PFSK-1 (cell line): ENCODE data around the gene RASL12.

Source experiments
- FOXP2 ChIP-seq: optimal IDR thresholded peaks from 2 replicates; pipeline ENCODE3; 2011; ENCODE audit warnings: borderline replicate concordance, control low read depth, inconsistent platforms; ENCODE audit not compliant: insufficient read depth; ENCODE audit errors: extremely low read length, extremely low read depth
- POLR2AphosphoS5 ChIP-seq: IDR thresholded peaks from 2 replicates; pipeline ENCODE4 v1.6.1; 2012; ENCODE audit warnings: low read depth, mild to moderate bottlenecking, control low read depth, low read length, moderate library complexity
- SIN3A ChIP-seq: IDR thresholded peaks from 2 replicates; pipeline ENCODE4 v1.6.1; 2012; ENCODE audit warnings: mild to moderate bottlenecking, low read length, moderate library complexity, borderline replicate concordance; ENCODE audit not compliant: insufficient read depth
- TAF1 ChIP-seq: IDR thresholded peaks from 2 replicates; pipeline ENCODE4 v1.6.1; 2012; ENCODE audit warnings: low read length, control low read depth, borderline replicate concordance; ENCODE audit not compliant: insufficient read depth
- TF ChIP-seq, protein P1 (sequence below), 2 experiments: IDR thresholded peaks; 2 replicates each; pipeline versions ENCODE4 v1.6.1 to v1.8.0; 2011 to 2012; ENCODE audit warnings: low read depth in 2 of 2, low read length in 2 of 2, control low read depth in 1 of 2, inconsistent platforms in 1 of 2, mild to moderate bottlenecking in 1 of 2, moderate library complexity in 1 of 2; ENCODE audit not compliant: insufficient read depth in 1 of 2

RASL12 gene

DNA sequence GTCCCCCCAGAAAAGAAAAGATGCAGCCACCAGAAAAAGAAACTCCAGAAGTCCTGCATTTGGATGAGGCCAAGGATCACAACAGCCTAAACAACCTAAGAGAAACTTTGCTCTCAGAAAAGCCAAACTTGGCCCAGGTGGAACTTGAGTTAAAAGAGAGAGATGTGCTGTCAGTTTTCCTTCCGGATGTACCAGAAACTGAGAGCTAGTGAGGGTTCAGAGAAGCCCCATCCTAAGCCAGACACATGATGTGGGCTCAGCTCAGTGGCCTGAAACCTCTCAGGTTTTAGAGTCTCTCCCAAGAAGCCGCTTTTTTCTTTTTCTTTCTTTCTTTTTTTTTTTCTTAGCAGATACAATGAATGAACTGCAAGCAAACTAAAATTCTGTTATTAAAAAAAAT, 14.8 kb downstream of the RASL12 start:
- TF ChIP-seq TAF1 (no peak), POLR2AphosphoS5 (no peak), SIN3A (no peak), FOXP2 (no peak)
- TF ChIP-seq, protein P1, sequence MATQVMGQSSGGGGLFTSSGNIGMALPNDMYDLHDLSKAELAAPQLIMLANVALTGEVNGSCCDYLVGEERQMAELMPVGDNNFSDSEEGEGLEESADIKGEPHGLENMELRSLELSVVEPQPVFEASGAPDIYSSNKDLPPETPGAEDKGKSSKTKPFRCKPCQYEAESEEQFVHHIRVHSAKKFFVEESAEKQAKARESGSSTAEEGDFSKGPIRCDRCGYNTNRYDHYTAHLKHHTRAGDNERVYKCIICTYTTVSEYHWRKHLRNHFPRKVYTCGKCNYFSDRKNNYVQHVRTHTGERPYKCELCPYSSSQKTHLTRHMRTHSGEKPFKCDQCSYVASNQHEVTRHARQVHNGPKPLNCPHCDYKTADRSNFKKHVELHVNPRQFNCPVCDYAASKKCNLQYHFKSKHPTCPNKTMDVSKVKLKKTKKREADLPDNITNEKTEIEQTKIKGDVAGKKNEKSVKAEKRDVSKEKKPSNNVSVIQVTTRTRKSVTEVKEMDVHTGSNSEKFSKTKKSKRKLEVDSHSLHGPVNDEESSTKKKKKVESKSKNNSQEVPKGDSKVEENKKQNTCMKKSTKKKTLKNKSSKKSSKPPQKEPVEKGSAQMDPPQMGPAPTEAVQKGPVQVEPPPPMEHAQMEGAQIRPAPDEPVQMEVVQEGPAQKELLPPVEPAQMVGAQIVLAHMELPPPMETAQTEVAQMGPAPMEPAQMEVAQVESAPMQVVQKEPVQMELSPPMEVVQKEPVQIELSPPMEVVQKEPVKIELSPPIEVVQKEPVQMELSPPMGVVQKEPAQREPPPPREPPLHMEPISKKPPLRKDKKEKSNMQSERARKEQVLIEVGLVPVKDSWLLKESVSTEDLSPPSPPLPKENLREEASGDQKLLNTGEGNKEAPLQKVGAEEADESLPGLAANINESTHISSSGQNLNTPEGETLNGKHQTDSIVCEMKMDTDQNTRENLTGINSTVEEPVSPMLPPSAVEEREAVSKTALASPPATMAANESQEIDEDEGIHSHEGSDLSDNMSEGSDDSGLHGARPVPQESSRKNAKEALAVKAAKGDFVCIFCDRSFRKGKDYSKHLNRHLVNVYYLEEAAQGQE (IDR thresholded peaks at IDR 0.05; ENCODE audit: insufficient read depth in 1 of 2, low read depth in 2 of 2, low read length in 2 of 2), result no peak

DNA sequence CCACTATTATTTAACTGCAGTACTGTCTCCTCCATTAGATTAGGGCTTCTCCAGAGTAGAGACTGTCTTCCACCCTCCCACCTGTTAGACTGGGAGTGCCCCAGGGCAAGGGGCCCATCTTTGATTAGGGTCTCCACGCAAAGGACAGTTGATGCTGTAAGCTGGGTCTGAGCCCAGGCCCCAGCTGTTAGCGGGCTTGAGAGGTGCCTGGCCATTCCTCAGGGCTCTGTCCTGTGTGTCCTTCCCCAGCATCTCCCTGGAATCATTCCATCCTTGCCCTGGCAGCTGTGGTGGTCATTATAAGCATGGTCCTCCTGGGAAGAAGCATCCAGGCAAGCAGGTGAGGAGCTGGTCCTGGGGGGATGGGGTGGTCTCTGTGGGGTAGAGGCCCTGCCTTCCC, 16.5 kb downstream of the RASL12 start:
- no peak for TF ChIP-seq FOXP2
- no peak for TF ChIP-seq POLR2AphosphoS5
- TF ChIP-seq SIN3A, result no peak
- TF ChIP-seq, protein P1 (IDR thresholded peaks at IDR 0.05; ENCODE audit: insufficient read depth in 1 of 2, low read depth in 2 of 2, low read length in 2 of 2), result no peak
- TF ChIP-seq TAF1, result no peak

DNA sequence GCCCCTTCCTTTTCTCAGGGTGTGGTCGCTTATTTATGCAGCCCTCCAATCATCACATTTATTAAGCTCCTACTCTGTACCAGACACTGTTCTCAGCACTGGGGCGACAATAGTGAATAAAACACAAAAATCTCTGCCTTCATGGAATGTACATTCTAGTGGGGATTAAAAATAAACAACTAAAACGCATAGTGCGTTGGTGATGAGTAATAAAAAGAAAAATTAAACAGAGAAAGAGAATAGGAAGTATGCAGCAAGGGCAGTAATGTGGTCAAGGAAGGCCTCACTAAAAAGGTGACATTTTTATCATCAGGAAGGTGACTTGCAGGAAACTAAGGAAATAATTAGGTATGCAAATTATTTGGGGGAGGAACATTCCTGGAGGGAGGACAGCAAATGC, 17.5 kb downstream of the RASL12 start:
- TF ChIP-seq TAF1 (no peak), POLR2AphosphoS5 (no peak)

DNA sequence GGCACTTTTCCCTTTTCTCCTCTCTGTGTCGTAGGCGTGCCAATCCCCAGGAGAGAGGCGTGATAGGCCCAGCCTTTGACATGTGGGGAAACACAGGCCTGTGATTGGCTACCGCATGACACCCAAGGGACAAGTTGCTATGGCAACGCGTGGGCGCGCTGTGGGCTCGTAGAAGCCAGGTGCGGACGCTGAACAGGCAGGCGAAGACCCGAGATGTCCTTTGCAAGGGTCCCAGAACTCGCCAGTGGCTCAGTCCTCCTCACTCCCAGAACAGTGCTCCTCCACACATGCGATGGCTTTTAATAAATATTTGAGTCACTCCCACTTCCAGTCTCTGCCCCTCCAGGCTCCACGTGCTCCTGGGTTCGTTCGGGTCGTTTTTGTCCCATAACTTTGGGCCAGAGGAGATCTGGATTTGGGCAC, 18.4 kb downstream of the RASL12 start:
- TF ChIP-seq SIN3A, result no peak
- TF ChIP-seq, protein P1 (IDR thresholded peaks at IDR 0.05; ENCODE audit: insufficient read depth in 1 of 2, low read depth in 2 of 2, low read length in 2 of 2), result no peak
- no peak for TF ChIP-seq POLR2AphosphoS5
- no peak for TF ChIP-seq TAF1
- no peak for TF ChIP-seq FOXP2

DNA sequence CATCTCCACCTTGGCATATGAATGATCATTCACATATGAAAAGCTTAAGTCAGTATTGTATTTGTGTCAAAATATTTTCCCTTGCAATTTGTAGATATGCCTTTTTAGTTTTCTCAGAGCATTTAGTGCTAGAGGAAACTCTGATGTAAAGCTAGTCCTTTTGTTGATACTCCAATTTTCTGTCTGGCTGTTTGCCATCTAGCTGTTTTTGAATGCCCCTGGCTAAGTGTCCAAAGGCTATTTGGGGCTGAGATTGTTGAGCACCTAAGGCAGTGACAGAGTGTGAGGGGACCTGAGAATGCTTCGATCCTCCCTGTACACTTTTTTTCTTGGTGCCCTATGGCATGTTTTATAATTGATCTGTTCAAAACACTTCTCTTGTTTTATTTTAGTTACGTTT, 19.6 kb downstream of the RASL12 start:
- TF ChIP-seq FOXP2, result no peak
- no peak for TF ChIP-seq TAF1
- TF ChIP-seq SIN3A, result no peak
- TF ChIP-seq, protein P1 (IDR thresholded peaks at IDR 0.05; ENCODE audit: insufficient read depth in 1 of 2, low read depth in 2 of 2, low read length in 2 of 2), result no peak
- TF ChIP-seq POLR2AphosphoS5, result no peak
